IPS-NIHi7 (cell line): ENCODE data around the gene ATP5ME.
"Not testable (repeated sequence)": the region's sequence is repeated elsewhere in the genome, so short reads cannot be mapped to it uniquely, and the experiment has no call there.

Source experiments
- DNase-seq: peaks from one replicate; pipeline ENCODE4 v3.0.0; 2012; ENCODE audit warnings: mixed read lengths; ENCODE audit errors: extremely low spot score

Gene ATP5ME

GRCh38 chr4:656436-657337 is 17.4 kb downstream of the ATP5ME start:
- no peak for DNase-seq

- no peak for DNase-seq
Measured at GRCh38 chr4:655464-656151, 18.5 kb downstream of the ATP5ME start.

- DNase-seq: no peak
Measured at GRCh38 chr4:654871-655463, 19.1 kb downstream of the ATP5ME start.

GRCh38 chr4:654503-654845 is 19.6 kb downstream of the ATP5ME start:
- no peak for DNase-seq

GRCh38 chr4:653831-654502 is 20.1 kb downstream of the ATP5ME start:
- no peak for DNase-seq

- no peak for DNase-seq
Measured at GRCh38 chr4:653080-653821, 20.8 kb downstream of the ATP5ME start.

- no peak for DNase-seq
Measured at GRCh38 chr4:651884-652642, 22.0 kb downstream of the ATP5ME start.

- no peak for DNase-seq
Measured at GRCh38 chr4:650951-651883, 22.9 kb downstream of the ATP5ME start.

- DNase-seq: no peak
Measured at GRCh38 chr4:650461-650860, 23.6 kb downstream of the ATP5ME start.

- DNase-seq: no peak
Measured at GRCh38 chr4:649751-650310, 24.2 kb downstream of the ATP5ME start.

- no peak for DNase-seq
Measured at GRCh38 chr4:649293-649625, 24.8 kb downstream of the ATP5ME start.

GRCh38 chr4:648579-649292 is 25.3 kb downstream of the ATP5ME start:
- peak; percentile 53 for DNase-seq

GRCh38 chr4:647481-647880 is 26.6 kb downstream of the ATP5ME start:
- no peak for DNase-seq

GRCh38 chr4:646460-646859 is 27.6 kb downstream of the ATP5ME start:
- DNase-seq: no peak

- not testable (repeated sequence) for DNase-seq
Measured at GRCh38 chr4:642366-642765, 31.7 kb downstream of the ATP5ME start.

GRCh38 chr4:637536-638280 is 36.4 kb downstream of the ATP5ME start:
- DNase-seq: no peak

GRCh38 chr4:636628-637159 is 37.4 kb downstream of the ATP5ME start:
- no peak for DNase-seq
